ENCODE results near the gene NEK1. TPM values are rescaled to one million over a fixed set of nuclear protein-coding genes. Genes with fewer than 3 reads are reported as not detected.

Gene NEK1
- total and polyA plus RNA-seq, 2 experiments from 2014 or later = 9.3 to 19.5 TPM

DNA sequence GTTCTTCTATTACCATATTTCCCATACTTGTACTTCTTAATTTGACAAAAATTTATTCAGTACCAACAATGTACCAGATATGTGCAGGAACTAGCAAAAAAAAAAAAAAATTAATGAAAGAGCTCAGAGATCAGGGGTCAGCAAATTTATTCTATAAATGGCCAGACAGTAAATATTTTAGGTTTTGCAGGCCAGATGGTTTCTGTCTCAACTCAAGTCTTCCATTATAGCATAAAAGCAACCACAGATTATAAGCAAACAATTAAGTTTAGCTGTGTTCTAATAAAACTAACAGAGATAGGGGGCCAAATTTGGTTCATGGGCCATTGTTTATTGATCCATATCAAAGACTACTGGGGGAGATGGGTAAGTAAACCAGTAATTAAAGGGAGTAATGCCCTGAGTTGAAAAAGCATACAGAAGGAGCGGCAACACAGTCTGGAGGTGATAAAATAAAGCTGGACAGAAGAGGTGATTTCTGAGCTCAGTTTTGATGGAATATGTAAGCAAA, 19.3 kb downstream of the NEK1 start:
- Mint-ChIP-seq H3K9me3 (no peaks in the 10 kb centered on the region), H3K27me3 (ENCODE audit: insufficient read depth, low read depth, poor library complexity) (no peaks in the 10 kb centered on the region), H3K27ac (no peak overlapping the region), H3K36me3 (ENCODE audit: low read depth) (no peaks in the 10 kb centered on the region), H3K4me3 (no peak overlapping the region), H3K4me1 (no peaks in the 10 kb centered on the region)
- no peak overlapping the region for H3K27ac ChIP-seq (ENCODE audit: low read depth)
- ATAC-seq (no peak), DNase-seq (ENCODE audit: low spot score) (no peak)
- no peaks in the 10 kb centered on the region for H3K4me1 ChIP-seq (ENCODE audit: insufficient read depth)
- no peak overlapping the region for H2AFZ ChIP-seq
- H3K4me2 ChIP-seq = no peak overlapping the region
- H3K9me2 ChIP-seq (ENCODE audit: insufficient read depth) = no peaks in the 10 kb centered on the region
- no peaks in the 10 kb centered on the region for H3K27me3 ChIP-seq (ENCODE audit: insufficient read depth)
- no peak for TF ChIP-seq STAT1 (IDR thresholded peaks at IDR 0.05; ENCODE audit: unreplicated experiment)
- TF ChIP-seq, protein P1, sequence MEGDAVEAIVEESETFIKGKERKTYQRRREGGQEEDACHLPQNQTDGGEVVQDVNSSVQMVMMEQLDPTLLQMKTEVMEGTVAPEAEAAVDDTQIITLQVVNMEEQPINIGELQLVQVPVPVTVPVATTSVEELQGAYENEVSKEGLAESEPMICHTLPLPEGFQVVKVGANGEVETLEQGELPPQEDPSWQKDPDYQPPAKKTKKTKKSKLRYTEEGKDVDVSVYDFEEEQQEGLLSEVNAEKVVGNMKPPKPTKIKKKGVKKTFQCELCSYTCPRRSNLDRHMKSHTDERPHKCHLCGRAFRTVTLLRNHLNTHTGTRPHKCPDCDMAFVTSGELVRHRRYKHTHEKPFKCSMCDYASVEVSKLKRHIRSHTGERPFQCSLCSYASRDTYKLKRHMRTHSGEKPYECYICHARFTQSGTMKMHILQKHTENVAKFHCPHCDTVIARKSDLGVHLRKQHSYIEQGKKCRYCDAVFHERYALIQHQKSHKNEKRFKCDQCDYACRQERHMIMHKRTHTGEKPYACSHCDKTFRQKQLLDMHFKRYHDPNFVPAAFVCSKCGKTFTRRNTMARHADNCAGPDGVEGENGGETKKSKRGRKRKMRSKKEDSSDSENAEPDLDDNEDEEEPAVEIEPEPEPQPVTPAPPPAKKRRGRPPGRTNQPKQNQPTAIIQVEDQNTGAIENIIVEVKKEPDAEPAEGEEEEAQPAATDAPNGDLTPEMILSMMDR (conservative IDR thresholded peaks at IDR 0.05; ENCODE audit: low read depth in 2 of 2) = no peak
- no peak for TF ChIP-seq CREB1 (CRISPR knock-in tag; IDR thresholded peaks at IDR 0.05; ENCODE audit: low read depth)
- TF ChIP-seq, protein P2, sequence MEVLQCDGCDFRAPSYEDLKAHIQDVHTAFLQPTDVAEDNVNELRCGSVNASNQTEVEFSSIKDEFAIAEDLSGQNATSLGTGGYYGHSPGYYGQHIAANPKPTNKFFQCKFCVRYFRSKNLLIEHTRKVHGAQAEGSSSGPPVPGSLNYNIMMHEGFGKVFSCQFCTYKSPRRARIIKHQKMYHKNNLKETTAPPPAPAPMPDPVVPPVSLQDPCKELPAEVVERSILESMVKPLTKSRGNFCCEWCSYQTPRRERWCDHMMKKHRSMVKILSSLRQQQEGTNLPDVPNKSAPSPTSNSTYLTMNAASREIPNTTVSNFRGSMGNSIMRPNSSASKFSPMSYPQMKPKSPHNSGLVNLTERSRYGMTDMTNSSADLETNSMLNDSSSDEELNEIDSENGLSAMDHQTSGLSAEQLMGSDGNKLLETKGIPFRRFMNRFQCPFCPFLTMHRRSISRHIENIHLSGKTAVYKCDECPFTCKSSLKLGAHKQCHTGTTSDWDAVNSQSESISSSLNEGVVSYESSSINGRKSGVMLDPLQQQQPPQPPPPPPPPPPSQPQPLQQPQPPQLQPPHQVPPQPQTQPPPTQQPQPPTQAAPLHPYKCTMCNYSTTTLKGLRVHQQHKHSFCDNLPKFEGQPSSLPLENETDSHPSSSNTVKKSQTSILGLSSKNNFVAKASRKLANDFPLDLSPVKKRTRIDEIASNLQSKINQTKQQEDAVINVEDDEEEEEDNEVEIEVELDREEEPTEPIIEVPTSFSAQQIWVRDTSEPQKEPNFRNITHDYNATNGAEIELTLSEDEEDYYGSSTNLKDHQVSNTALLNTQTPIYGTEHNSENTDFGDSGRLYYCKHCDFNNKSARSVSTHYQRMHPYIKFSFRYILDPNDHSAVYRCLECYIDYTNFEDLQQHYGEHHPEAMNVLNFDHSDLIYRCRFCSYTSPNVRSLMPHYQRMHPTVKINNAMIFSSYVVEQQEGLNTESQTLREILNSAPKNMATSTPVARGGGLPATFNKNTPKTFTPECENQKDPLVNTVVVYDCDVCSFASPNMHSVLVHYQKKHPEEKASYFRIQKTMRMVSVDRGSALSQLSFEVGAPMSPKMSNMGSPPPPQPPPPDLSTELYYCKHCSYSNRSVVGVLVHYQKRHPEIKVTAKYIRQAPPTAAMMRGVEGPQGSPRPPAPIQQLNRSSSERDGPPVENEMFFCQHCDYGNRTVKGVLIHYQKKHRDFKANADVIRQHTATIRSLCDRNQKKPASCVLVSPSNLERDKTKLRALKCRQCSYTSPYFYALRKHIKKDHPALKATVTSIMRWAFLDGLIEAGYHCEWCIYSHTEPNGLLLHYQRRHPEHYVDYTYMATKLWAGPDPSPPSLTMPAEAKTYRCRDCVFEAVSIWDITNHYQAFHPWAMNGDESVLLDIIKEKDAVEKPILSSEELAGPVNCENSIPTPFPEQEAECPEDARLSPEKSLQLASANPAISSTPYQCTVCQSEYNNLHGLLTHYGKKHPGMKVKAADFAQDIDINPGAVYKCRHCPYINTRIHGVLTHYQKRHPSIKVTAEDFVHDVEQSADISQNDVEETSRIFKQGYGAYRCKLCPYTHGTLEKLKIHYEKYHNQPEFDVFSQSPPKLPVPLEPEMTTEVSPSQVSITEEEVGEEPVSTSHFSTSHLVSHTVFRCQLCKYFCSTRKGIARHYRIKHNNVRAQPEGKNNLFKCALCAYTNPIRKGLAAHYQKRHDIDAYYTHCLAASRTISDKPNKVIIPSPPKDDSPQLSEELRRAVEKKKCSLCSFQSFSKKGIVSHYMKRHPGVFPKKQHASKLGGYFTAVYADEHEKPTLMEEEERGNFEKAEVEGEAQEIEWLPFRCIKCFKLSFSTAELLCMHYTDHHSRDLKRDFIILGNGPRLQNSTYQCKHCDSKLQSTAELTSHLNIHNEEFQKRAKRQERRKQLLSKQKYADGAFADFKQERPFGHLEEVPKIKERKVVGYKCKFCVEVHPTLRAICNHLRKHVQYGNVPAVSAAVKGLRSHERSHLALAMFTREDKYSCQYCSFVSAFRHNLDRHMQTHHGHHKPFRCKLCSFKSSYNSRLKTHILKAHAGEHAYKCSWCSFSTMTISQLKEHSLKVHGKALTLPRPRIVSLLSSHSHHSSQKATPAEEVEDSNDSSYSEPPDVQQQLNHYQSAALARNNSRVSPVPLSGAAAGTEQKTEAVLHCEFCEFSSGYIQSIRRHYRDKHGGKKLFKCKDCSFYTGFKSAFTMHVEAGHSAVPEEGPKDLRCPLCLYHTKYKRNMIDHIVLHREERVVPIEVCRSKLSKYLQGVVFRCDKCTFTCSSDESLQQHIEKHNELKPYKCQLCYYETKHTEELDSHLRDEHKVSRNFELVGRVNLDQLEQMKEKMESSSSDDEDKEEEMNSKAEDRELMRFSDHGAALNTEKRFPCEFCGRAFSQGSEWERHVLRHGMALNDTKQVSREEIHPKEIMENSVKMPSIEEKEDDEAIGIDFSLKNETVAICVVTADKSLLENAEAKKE (CRISPR knock-in tag; IDR thresholded peaks at IDR 0.05) = no peak
- TF ChIP-seq ZNF114 (CRISPR knock-in tag; IDR thresholded peaks at IDR 0.05) = no peak
- no peak for TF ChIP-seq EZH2 (IDR thresholded peaks at IDR 0.05; ENCODE audit: low read depth, unreplicated experiment)
- no peak for TF ChIP-seq POLR2AphosphoS5 (IDR thresholded peaks at IDR 0.05; ENCODE audit: low read depth)
- no peak for TF ChIP-seq EZH2phosphoT487 (IDR thresholded peaks at IDR 0.05; ENCODE audit: unreplicated experiment)
- TF ChIP-seq ZNF331 (CRISPR knock-in tag; IDR thresholded peaks at IDR 0.05; ENCODE audit: low read depth) = no peak
- TF ChIP-seq, protein P3, sequence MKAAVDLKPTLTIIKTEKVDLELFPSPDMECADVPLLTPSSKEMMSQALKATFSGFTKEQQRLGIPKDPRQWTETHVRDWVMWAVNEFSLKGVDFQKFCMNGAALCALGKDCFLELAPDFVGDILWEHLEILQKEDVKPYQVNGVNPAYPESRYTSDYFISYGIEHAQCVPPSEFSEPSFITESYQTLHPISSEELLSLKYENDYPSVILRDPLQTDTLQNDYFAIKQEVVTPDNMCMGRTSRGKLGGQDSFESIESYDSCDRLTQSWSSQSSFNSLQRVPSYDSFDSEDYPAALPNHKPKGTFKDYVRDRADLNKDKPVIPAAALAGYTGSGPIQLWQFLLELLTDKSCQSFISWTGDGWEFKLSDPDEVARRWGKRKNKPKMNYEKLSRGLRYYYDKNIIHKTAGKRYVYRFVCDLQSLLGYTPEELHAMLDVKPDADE (IDR thresholded peaks at IDR 0.05) = no peak
- TF ChIP-seq, protein P4, sequence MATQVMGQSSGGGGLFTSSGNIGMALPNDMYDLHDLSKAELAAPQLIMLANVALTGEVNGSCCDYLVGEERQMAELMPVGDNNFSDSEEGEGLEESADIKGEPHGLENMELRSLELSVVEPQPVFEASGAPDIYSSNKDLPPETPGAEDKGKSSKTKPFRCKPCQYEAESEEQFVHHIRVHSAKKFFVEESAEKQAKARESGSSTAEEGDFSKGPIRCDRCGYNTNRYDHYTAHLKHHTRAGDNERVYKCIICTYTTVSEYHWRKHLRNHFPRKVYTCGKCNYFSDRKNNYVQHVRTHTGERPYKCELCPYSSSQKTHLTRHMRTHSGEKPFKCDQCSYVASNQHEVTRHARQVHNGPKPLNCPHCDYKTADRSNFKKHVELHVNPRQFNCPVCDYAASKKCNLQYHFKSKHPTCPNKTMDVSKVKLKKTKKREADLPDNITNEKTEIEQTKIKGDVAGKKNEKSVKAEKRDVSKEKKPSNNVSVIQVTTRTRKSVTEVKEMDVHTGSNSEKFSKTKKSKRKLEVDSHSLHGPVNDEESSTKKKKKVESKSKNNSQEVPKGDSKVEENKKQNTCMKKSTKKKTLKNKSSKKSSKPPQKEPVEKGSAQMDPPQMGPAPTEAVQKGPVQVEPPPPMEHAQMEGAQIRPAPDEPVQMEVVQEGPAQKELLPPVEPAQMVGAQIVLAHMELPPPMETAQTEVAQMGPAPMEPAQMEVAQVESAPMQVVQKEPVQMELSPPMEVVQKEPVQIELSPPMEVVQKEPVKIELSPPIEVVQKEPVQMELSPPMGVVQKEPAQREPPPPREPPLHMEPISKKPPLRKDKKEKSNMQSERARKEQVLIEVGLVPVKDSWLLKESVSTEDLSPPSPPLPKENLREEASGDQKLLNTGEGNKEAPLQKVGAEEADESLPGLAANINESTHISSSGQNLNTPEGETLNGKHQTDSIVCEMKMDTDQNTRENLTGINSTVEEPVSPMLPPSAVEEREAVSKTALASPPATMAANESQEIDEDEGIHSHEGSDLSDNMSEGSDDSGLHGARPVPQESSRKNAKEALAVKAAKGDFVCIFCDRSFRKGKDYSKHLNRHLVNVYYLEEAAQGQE (IDR thresholded peaks at IDR 0.05; ENCODE audit: unreplicated experiment) = no peak
- TF ChIP-seq NANOG (IDR thresholded peaks at IDR 0.05; ENCODE audit: borderline replicate concordance) = no peak
- TF ChIP-seq JUNB (IDR thresholded peaks at IDR 0.05; ENCODE audit: unreplicated experiment) = no peak
- H3K36me3 ChIP-seq (ENCODE audit: insufficient read depth) = no peaks in the 10 kb centered on the region
- no peak overlapping the region for H3K4me3 ChIP-seq
- no peaks in the 10 kb centered on the region for H3F3A ChIP-seq (replicated peaks; ENCODE audit: low read depth)
- H4K20me1 ChIP-seq (replicated peaks; ENCODE audit: insufficient read depth) = no peaks in the 10 kb centered on the region
- no peaks in the 10 kb centered on the region for H3K79me2 ChIP-seq (replicated peaks; ENCODE audit: insufficient read depth)
